Liver (tissue), 9 donors: ENCODE results near the gene MTOR. TPM values are rescaled to one million over a fixed set of nuclear protein-coding genes. Genes with fewer than 3 reads are reported as not detected.

Experiments
- DNase-seq: peaks from one replicate; pipeline ENCODE4 v3.0.0-alpha.2; 2017; ENCODE audit warnings: low spot score
- H3K27ac ChIP-seq, 2 donors: one replicate each; pipeline ENCODE4 v1.7.0; 2013; ENCODE audit warnings: inconsistent platforms in 2 of 2, low read length in 2 of 2, control low read depth in 1 of 2, low read depth in 1 of 2, mild to moderate bottlenecking in 1 of 2
- H3K27me3 ChIP-seq, 4 donors: one replicate each; pipeline versions ENCODE4 v1.6.1 to v1.7.0; 2013; ENCODE audit warnings: low read length in 3 of 4, inconsistent platforms in 1 of 4, mild to moderate bottlenecking in 1 of 4, moderate library complexity in 1 of 4; ENCODE audit not compliant: control insufficient read depth in 4 of 4, insufficient read depth in 4 of 4
- H3K36me3 ChIP-seq, 4 donors: one replicate each; pipeline versions ENCODE4 v1.6.1 to v1.7.0; 2013; ENCODE audit warnings: low read length in 3 of 4, mild to moderate bottlenecking in 3 of 4, low read depth in 1 of 4, moderate library complexity in 1 of 4; ENCODE audit not compliant: control insufficient read depth in 4 of 4, insufficient read depth in 3 of 4
- H3K4me1 ChIP-seq, 4 donors: one replicate each; pipeline versions ENCODE4 v1.6.1 to v1.7.0; 2013; ENCODE audit warnings: low read length in 3 of 4, mild to moderate bottlenecking in 3 of 4, moderate library complexity in 1 of 4; ENCODE audit not compliant: control insufficient read depth in 4 of 4, insufficient read depth in 4 of 4
- H3K4me3 ChIP-seq, 3 donors: one replicate each; pipeline versions ENCODE4 v1.6.1 to v1.7.0; 2013; ENCODE audit warnings: low read length in 3 of 3, control low read depth in 1 of 3, low read depth in 1 of 3, mild to moderate bottlenecking in 1 of 3
- H3K9ac ChIP-seq, 2 donors: one replicate each; pipeline ENCODE4 v1.7.0; 2013; ENCODE audit warnings: low read length in 2 of 2, mild to moderate bottlenecking in 2 of 2, moderate library complexity in 2 of 2, control low read depth in 1 of 2, low read depth in 1 of 2
- H3K9me3 ChIP-seq, 4 donors: one replicate each; pipeline versions ENCODE4 v1.6.1 to v1.7.0; 2013; ENCODE audit warnings: low read length in 3 of 4; ENCODE audit not compliant: control insufficient read depth in 4 of 4
- EGR1 ChIP-seq, 2 donors: IDR thresholded peaks; 2 replicates each; pipeline ENCODE4 v1.6.1; 2016 to 2018; ENCODE audit warnings: antibody characterized with exemption in 2 of 2, low read depth in 2 of 2
- FOXA2 ChIP-seq: IDR thresholded peaks from 2 replicates; pipeline ENCODE4 v1.6.1; 2016; ENCODE audit warnings: antibody characterized with exemption
- GABPA ChIP-seq, 2 donors: IDR thresholded peaks in 1 of 2; conservative IDR thresholded peaks in 1 of 2; 2 replicates each; pipeline ENCODE4 v1.6.1; 2016; ENCODE audit warnings: antibody characterized with exemption in 2 of 2, mild to moderate bottlenecking in 1 of 2, moderate library complexity in 1 of 2
- HNF4A ChIP-seq, 2 donors: conservative IDR thresholded peaks; 2 replicates each; pipeline ENCODE4 v1.6.1; 2016; ENCODE audit warnings: antibody characterized with exemption in 2 of 2, mild to moderate bottlenecking in 2 of 2
- HNF4G ChIP-seq: IDR thresholded peaks from 2 replicates; pipeline ENCODE4 v1.6.1; 2016; ENCODE audit warnings: antibody characterized with exemption
- JUND ChIP-seq, 2 donors: IDR thresholded peaks; 2 replicates each; pipeline ENCODE4 v1.6.1; 2016; ENCODE audit warnings: antibody characterized with exemption in 2 of 2
- NR2F2 ChIP-seq: IDR thresholded peaks from 2 replicates; pipeline ENCODE4 v1.6.1; 2016; ENCODE audit warnings: antibody characterized with exemption
- RAD21 ChIP-seq, 2 donors: IDR thresholded peaks; 2 replicates each; pipeline ENCODE4 v1.6.1; 2016; ENCODE audit warnings: antibody characterized with exemption in 2 of 2, mild to moderate bottlenecking in 2 of 2
- REST ChIP-seq: IDR thresholded peaks from 2 replicates; pipeline ENCODE4 v1.6.1; 2016; ENCODE audit warnings: antibody characterized with exemption, mild to moderate bottlenecking
- RXRA ChIP-seq, 2 donors: IDR thresholded peaks; 2 replicates each; pipeline ENCODE4 v1.6.1; 2017 to 2018; ENCODE audit warnings: antibody characterized with exemption in 2 of 2, mild to moderate bottlenecking in 1 of 2
- SP1 ChIP-seq: IDR thresholded peaks from 2 replicates; pipeline ENCODE4 v1.6.1; 2018; ENCODE audit warnings: antibody characterized with exemption, mild to moderate bottlenecking
- YY1 ChIP-seq: IDR thresholded peaks from 2 replicates; pipeline ENCODE4 v1.6.1; 2016; ENCODE audit warnings: antibody characterized with exemption, mild to moderate bottlenecking
- ZBTB33 ChIP-seq: IDR thresholded peaks from 2 replicates; pipeline ENCODE4 v1.6.1; 2016; ENCODE audit warnings: antibody characterized with exemption
- WGBS: extraction: QIAGEN DNeasy Blood & Tissue Kit; methylation state at CpG from one replicate; pipeline ENCODE4 v1.1.7; 2013; 5-methylcytosine and 5-hydroxymethylcytosine counted together
- polyA plus RNA-seq, 2 donors: library from polyadenylated mRNA; stranded (reverse) in 1 of 2; unstranded in 1 of 2; fragments of 200-250 nt in 1 of 2; fragments of >200 nt in 1 of 2; fragmentation: Nextera tagmentation in 1 of 2; extraction: Ambion mirVana in 1 of 2; gene quantifications; one replicate each; pipeline versions ENCODE4 v1.2.1 to v1.2.3, GENCODE V29; 2013 to 2015
- total RNA-seq, 2 donors: library from RNA; depleted of rRNA; stranded (reverse); fragments of >200 nt; gene quantifications; one replicate each; pipeline ENCODE4 v1.2.3, GENCODE V29; 2014
- TF ChIP-seq, protein P1 (sequence below): IDR thresholded peaks from 2 replicates; pipeline ENCODE4 v1.6.1; 2016; ENCODE audit warnings: antibody characterized with exemption
- TF ChIP-seq, protein P2 (sequence below): IDR thresholded peaks from 2 replicates; pipeline ENCODE4 v1.6.1; 2016; ENCODE audit warnings: antibody characterized with exemption
- donor health status: healthy.
- donor health status: healthy.
- donor health status: healthy.
- donor health status: healthy.
- donor health status: healthy.

MTOR gene
- total and polyA plus RNA-seq, 4 donors: 11.6 to 45.0 (median 19.9) TPM

- no peak for TF ChIP-seq REST
- TF ChIP-seq JUND (IDR thresholded peaks at IDR 0.05): no peak
- TF ChIP-seq HNF4A (conservative IDR thresholded peaks at IDR 0.05): no peak
These were observed 9.8 kb downstream of the MTOR start (continued) for GRCh38 chr1:11252538-11252937.

- H3K4me3 ChIP-seq: no peak overlapping the region
- no peak overlapping the region for H3K27ac ChIP-seq
- 97% methylated on average over 4 of the region's 4 CpGs for WGBS
- peaks cover 4 to 51% (median 29%) of the 10 kb centered on the region in 4 donors for H3K36me3 ChIP-seq
- TF ChIP-seq, protein P1, sequence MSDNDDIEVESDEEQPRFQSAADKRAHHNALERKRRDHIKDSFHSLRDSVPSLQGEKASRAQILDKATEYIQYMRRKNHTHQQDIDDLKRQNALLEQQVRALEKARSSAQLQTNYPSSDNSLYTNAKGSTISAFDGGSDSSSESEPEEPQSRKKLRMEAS: no peak
- TF ChIP-seq NR2F2 (no peak), REST (no peak)
- TF ChIP-seq, protein P2, sequence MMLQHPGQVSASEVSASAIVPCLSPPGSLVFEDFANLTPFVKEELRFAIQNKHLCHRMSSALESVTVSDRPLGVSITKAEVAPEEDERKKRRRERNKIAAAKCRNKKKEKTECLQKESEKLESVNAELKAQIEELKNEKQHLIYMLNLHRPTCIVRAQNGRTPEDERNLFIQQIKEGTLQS: no peak
- H3K27me3 ChIP-seq: no peaks in the 10 kb centered on the region
- no peak for DNase-seq
- no peaks in the 10 kb centered on the region for H3K9me3 ChIP-seq
- H3K4me1 ChIP-seq: peaks cover 2 to 10% (median 5%) of the 10 kb centered on the region in 4 donors
- no peak overlapping the region for H3K9ac ChIP-seq
These were observed 14.2 kb downstream of the MTOR start for GRCh38 chr1:11248169-11248568.

- no peaks in the 10 kb centered on the region for H3K9me3 ChIP-seq
- peaks cover 2 to 10% (median 5%) of the 10 kb centered on the region in 4 donors for H3K4me1 ChIP-seq
- no peak overlapping the region for H3K27ac ChIP-seq
- DNase-seq: no peak
- no peak overlapping the region for H3K4me3 ChIP-seq
- no peaks in the 10 kb centered on the region for H3K27me3 ChIP-seq
- H3K36me3 ChIP-seq: peaks cover 3 to 46% (median 25%) of the 10 kb centered on the region in 4 donors
- WGBS: 81% methylated on average over 7 of the region's 7 CpGs
- TF ChIP-seq JUND (IDR thresholded peaks at IDR 0.05) (no peak), NR2F2 (no peak), ZBTB33 (no peak), FOXA2 (no peak), YY1 (no peak), RXRA (IDR thresholded peaks at IDR 0.05) (no peak), GABPA (IDR thresholded peaks at IDR 0.05 in 1 of 2, conservative IDR thresholded peaks at IDR 0.05 in 1 of 2) (no peak), REST (no peak), HNF4G (no peak), SP1 (no peak), RAD21 (IDR thresholded peaks at IDR 0.05) (no peak), EGR1 (IDR thresholded peaks at IDR 0.05; ENCODE audit: low read depth in 2 of 2) (no peak)
- TF ChIP-seq, protein P1: no peak
- no peak overlapping the region for H3K9ac ChIP-seq
These were observed 16.2 kb downstream of the MTOR start for GRCh38 chr1:11245904-11246719.
